ENCODE data around the gene EFNA3. TPM values are rescaled to one million over a fixed set of nuclear protein-coding genes. Genes with fewer than 3 reads are reported as not detected.

EFNA3 gene
- total RNA-seq, 1 experiment from 2014 or later, result 23.5 TPM

- no peaks in the 10 kb centered on the region for H3K9me2 ChIP-seq (replicated peaks; ENCODE audit: low read length)
- intact Hi-C loops (cut with micrococcal nuclease), result no loop called here
- H2AFZ ChIP-seq (ENCODE audit: low read length), result no peak overlapping the region
- no peaks in the 10 kb centered on the region for H3K9me3 ChIP-seq (ENCODE audit: low read length)
- DNase-seq (no peak), ATAC-seq (no peak)
- POLR2A ChIA-PET (ENCODE audit: unreplicated experiment), result no interaction called here
- H3K36me3 ChIP-seq (ENCODE audit: low read depth, low read length), result no peaks in the 10 kb centered on the region
- no peak overlapping the region for H3K27ac ChIP-seq (ENCODE audit: low read length)
- CTCF ChIA-PET, result interaction anchor here (2.3 kb wide), 1 partner anchor 42 kb away, joined by 27 read pairs; no protein-coding TSS in a partner anchor
- H3K4me2 ChIP-seq (ENCODE audit: low read length), result no peak overlapping the region
- no peaks in the 10 kb centered on the region for H4K20me1 ChIP-seq (ENCODE audit: low read length)
- H3K4me3 ChIP-seq (ENCODE audit: low read length), result no peak overlapping the region
- no peak overlapping the region for H3K9ac ChIP-seq (ENCODE audit: low read length)
- peaks cover 28% of the 10 kb centered on the region for H3K4me1 ChIP-seq (ENCODE audit: insufficient read depth, low read length)
- TF ChIP-seq EZH2 (IDR thresholded peaks at IDR 0.05; ENCODE audit: low read length, unreplicated experiment) (no peak), EZH2phosphoT487 (IDR thresholded peaks at IDR 0.05; ENCODE audit: borderline replicate concordance, low read length) (no peak), CTCF (conservative IDR thresholded peaks at IDR 0.05; ENCODE audit: low read depth, low read length) (no peak)
- no peaks in the 10 kb centered on the region for H3K27me3 ChIP-seq (ENCODE audit: low read length)
- no peaks in the 10 kb centered on the region for H3F3A ChIP-seq (ENCODE audit: low read length, unreplicated experiment)
- no TSS peak for BruUV-seq (replicated peaks)
- no peaks in the 10 kb centered on the region for H3K79me2 ChIP-seq (ENCODE audit: low read length)
These were observed 35.3 kb upstream of the EFNA3 start for GRCh38 chr1:155043301-155043702.

GRCh38 chr1:155043793-155044192 lies 34.8 kb upstream of the EFNA3 start:
- ATAC-seq (no peak), DNase-seq (no peak)
- no peak overlapping the region for H3K9ac ChIP-seq (ENCODE audit: low read length)
- no peaks in the 10 kb centered on the region for H3K27me3 ChIP-seq (ENCODE audit: low read length)
- no peaks in the 10 kb centered on the region for H3K9me2 ChIP-seq (replicated peaks; ENCODE audit: low read length)
- ChIA-PET POLR2A (ENCODE audit: unreplicated experiment) (no interaction called here), CTCF (interaction anchor here (0.5 to 2.3 kb wide), 5 partner anchors 18 to 124 kb away, joined by 3 to 27 read pairs (median 9); no protein-coding TSS in a partner anchor)
- BruUV-seq (replicated peaks), result no TSS peak
- H4K20me1 ChIP-seq (ENCODE audit: low read length), result no peaks in the 10 kb centered on the region
- no peaks in the 10 kb centered on the region for H3K79me2 ChIP-seq (ENCODE audit: low read length)
- peaks cover 23% of the 10 kb centered on the region for H3K4me1 ChIP-seq (ENCODE audit: insufficient read depth, low read length)
- no peak overlapping the region for H3K4me3 ChIP-seq (ENCODE audit: low read length)
- no peaks in the 10 kb centered on the region for H3K36me3 ChIP-seq (ENCODE audit: low read depth, low read length)
- no peak overlapping the region for H3K4me2 ChIP-seq (ENCODE audit: low read length)
- intact Hi-C loops (cut with micrococcal nuclease), result loop anchor here (2.0 kb wide), 1 partner anchor 17 kb away; no protein-coding TSS in a partner anchor
- no peak overlapping the region for H3K27ac ChIP-seq (ENCODE audit: low read length)
- H3K9me3 ChIP-seq (ENCODE audit: low read length), result no peaks in the 10 kb centered on the region
- H3F3A ChIP-seq (ENCODE audit: low read length, unreplicated experiment), result no peaks in the 10 kb centered on the region
- TF ChIP-seq EZH2 (IDR thresholded peaks at IDR 0.05; ENCODE audit: low read length, unreplicated experiment), result no peak
- TF ChIP-seq CTCF (conservative IDR thresholded peaks at IDR 0.05; ENCODE audit: low read depth, low read length), result no peak
- no peak for TF ChIP-seq EZH2phosphoT487 (IDR thresholded peaks at IDR 0.05; ENCODE audit: borderline replicate concordance, low read length)
- H2AFZ ChIP-seq (ENCODE audit: low read length), result no peak overlapping the region

GRCh38 chr1:155044365-155044764 lies 34.3 kb upstream of the EFNA3 start:
- no peaks in the 10 kb centered on the region for H3K79me2 ChIP-seq (ENCODE audit: low read length)
- no peak overlapping the region for H3K4me3 ChIP-seq (ENCODE audit: low read length)
- no peaks in the 10 kb centered on the region for H3K36me3 ChIP-seq (ENCODE audit: low read depth, low read length)
- POLR2A ChIA-PET (ENCODE audit: unreplicated experiment), result no interaction called here
- TF ChIP-seq EZH2 (IDR thresholded peaks at IDR 0.05; ENCODE audit: low read length, unreplicated experiment) (no peak), CTCF (conservative IDR thresholded peaks at IDR 0.05; ENCODE audit: low read depth, low read length) (no peak)
- H3K27ac ChIP-seq (ENCODE audit: low read length), result no peak overlapping the region
- ATAC-seq (no peak), DNase-seq (no peak)
- no peak overlapping the region; the same call in 1 of the 2 replicates for H2AFZ ChIP-seq (ENCODE audit: low read length)
- BruUV-seq (replicated peaks), result no TSS peak
- H3K4me2 ChIP-seq (ENCODE audit: low read length), result no peak overlapping the region
- CTCF ChIA-PET, result interaction anchor here (0.6 to 2.3 kb wide), 5 partner anchors 17 to 48 kb away, joined by 3 to 27 read pairs (median 9); partner anchors contain the start of gene EFNA3
- peaks cover 19% of the 10 kb centered on the region for H3K4me1 ChIP-seq (ENCODE audit: insufficient read depth, low read length)
- H3F3A ChIP-seq (ENCODE audit: low read length, unreplicated experiment), result no peaks in the 10 kb centered on the region
- H3K9me2 ChIP-seq (replicated peaks; ENCODE audit: low read length), result no peaks in the 10 kb centered on the region
- no peaks in the 10 kb centered on the region for H3K9me3 ChIP-seq (ENCODE audit: low read length)
- no peaks in the 10 kb centered on the region for H4K20me1 ChIP-seq (ENCODE audit: low read length)
- intact Hi-C loops (cut with micrococcal nuclease), result loop anchor here (2.0 kb wide), 1 partner anchor 16 kb away; no protein-coding TSS in a partner anchor
- no peak overlapping the region for H3K9ac ChIP-seq (ENCODE audit: low read length)
- H3K27me3 ChIP-seq (ENCODE audit: low read length), result no peaks in the 10 kb centered on the region

Data from PC-3 (cell line).